NCI-H1105 treated with DMSO at 0.1 percent for 48 hours (cell line): ENCODE results near the gene FN1.

ENCODE experiments used
- DNase-seq: peaks from one replicate; lab custom pipeline; 2025; lab: John Stamatoyannopoulos, UW

FN1 gene

DNA sequence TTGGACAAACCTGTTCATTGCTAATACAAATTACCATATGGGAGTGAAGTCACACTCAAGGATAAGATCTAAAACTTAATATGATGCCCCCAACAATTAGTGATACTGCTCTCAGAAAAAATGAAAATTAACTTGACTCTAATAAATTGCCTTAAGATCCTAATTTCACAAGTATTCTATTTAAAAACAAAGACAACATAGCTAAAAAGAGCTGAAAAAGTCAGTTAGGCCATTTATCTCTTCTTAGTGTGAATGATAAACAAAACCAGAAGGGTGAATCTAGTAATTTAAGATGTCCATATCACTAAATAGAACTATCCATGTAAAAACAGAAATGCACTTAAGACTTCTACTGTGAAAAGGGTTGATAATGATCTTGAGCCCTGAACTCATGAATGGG is 53.4 kb downstream of the FN1 start:
- no peak for DNase-seq

DNA sequence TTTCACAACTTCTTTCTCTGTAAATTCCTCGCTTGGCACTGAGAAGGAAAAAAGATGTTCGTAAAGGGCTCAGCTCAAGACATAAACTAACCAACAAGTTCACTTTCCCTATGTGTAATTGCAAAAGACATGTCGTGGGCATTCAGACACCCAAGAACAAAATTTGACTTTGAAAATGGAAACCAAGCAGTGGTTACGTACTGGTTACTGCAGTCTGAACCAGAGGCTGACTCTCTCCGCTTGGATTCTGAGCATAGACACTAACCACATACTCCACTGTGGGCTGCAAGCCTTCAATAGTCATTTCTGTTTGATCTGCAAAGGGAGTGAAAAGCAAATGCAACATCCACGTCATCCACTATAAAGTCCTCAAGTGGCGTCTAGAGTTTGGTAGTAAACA is 53.9 kb downstream of the FN1 start:
- no peak for DNase-seq

DNA sequence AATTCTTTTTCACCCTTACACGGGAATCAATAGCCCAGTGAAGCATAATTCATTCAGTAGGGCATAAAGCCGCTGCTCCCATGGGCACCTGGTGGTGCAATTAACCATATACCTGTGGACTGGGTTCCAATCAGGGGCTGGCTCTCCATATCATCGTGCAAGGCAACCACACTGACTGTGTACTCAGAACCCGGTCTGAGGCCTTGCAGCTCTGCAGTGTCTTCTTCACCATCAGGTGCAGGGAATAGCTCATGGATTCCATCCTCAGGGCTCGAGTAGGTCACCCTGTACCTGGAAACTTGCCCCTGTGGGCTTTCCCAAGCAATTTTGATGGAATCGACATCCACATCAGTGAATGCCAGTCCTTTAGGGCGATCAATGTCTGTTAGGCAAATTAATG is 55.2 kb downstream of the FN1 start:
- DNase-seq: no peak

DNA sequence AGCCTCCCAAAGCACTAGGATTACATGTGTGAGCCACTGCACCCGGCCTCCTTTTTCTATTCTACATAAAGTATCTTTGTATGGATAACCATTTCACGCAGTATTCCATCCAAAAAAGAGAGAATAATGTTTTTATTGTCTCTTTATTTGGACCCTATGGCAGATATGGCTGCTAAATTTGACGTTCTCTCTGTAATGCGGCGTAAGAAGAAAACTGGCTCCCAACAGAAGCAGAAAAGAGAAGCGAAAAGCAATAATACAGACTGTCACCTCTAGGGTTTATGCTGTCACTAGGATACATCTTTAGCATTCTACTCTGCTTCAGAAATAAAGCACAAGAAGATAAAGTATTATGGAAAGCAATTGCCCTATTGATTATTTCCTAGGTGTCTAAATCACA is 55.9 kb downstream of the FN1 start:
- DNase-seq: no peak

DNA sequence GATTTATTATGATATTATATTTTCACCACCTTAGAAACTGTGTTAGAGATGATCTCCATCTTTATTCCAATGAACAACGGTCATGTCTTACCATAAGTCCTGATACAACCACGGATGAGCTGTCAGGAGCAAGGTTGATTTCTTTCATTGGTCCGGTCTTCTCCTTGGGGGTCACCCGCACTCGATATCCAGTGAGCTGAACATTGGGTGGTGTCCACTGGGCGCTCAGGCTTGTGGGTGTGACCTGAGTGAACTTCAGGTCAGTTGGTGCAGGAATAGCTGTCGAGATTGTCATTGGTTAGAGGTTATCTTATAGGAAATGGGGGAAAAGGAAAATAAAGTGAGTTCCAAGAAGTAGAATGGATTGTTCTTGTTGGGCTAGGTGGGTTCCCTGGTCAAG is 56.8 kb downstream of the FN1 start:
- no peak for DNase-seq

DNA sequence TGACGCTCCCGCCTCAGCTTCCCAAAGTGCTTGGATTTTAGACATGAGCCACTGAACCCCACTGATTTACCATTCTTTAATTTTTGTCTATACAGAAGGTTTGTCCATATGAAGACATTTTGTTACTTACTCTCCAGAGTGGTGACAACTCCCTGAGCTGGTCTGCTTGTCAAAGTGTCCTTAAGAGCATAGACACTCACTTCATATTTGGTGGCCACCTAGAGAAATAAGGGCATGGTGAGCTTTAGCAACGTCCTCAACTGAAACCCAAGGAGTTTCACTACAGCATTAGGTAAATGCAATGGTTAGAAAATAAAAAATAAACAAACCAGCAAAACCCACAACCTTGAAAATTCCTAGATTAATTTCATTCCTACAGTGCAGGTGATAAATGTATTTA is 57.8 kb downstream of the FN1 start:
- no peak for DNase-seq

DNA sequence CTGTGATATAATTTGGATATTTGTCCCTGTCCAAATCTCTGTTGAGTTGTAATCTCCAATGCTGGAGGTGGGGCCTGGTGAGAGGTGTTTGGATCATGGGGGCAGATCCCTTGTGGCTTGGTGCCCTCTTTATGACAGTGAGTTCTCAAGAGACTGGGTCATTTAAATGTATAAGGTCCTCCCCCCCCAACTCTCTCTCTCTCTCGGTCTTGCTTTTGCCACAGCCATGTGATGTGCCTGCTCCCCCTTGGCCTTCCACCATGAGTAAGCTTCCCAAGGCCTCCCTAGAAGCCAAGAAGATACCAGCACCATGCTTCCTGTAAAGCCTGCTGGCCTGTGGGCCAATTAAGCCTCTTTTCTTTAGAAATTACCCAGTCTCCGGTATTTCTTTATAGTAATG is 58.6 kb downstream of the FN1 start:
- DNase-seq: no peak

DNA sequence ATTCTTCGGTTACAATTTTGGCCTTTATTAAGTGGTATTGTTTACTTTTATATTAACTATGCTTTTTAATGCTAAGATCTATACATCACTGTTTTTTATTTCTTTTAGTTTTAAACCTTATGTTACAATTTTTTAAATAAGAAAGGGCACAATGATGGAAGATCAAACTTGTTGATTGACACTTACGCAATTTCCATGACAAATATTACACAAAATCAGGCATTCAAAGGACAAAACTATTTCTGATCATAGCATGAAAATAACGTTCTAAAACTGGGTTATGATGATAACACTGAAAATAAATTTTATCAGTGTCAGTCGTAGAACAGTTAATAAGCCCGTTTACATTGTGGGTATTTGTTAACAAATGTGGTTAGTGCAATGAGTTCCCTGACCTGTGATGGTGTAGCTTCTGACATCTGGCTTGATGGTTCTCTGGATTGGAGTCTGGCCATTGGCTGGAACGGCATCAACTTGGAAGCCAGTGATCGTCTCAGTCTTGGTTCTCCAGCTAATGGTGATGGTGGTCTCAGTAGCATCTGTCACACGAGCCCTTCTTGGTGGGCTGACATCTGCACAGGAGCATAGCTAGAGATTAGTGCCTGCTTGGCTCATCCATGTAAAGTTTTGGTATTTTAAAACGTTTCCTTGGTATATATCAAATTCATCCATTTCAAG is 59.6 kb downstream of the FN1 start:
- DNase-seq: no peak

DNA sequence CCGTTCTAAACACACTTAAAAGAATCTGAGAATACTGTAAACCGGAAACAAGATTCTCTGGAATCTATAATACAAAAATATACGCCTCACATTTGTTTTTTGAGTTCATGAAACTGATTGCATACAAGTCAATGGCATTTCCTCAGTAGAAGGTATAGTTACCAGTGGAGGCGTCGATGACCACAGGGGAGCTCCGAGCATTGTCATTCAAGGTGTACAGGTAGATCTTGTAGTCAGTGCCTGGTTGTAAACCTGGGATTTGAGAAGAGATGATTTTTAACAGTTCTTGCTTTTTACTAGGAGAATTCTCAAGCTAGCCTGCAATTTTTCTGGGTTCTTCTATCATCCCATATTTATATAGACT is 60.4 kb downstream of the FN1 start:
- DNase-seq: no peak

DNA sequence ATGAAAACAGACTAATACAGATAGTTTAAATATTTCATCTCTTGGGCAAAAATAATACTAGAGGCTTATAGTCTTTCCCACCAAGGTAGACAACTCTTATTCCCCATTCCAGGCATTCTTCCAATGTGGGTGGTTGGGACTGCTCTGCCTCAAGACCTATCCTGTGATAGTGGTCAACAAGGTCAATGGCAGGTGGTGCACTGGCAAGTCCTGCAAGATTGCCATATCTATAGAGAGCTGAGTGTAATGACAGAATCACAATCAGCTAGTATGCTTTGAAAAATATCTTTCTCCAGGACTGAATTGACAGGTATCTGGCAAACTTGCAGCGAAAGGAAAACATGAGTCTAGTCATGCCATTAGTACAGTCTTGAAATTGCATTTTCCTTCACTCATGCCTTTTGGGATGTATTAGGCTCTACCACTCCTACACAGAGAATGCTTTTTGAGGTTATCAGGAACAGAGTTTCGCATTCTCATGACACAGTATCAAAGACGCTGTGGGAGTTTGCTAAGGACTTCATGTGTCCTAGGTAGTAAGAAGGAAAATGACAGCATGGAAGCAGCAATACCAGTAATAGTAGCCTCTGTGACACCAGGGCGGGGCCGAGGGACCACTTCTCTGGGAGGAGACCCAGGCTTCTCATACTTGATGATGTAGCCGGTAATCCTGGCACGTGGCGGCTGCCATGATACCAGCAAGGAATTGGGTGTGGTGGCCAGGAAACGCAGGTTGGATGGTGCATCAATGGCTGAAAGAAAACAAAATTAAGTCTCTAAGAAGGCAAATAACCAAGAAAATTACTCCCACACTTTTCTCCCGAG is 61.0 kb downstream of the FN1 start:
- no peak for DNase-seq

DNA sequence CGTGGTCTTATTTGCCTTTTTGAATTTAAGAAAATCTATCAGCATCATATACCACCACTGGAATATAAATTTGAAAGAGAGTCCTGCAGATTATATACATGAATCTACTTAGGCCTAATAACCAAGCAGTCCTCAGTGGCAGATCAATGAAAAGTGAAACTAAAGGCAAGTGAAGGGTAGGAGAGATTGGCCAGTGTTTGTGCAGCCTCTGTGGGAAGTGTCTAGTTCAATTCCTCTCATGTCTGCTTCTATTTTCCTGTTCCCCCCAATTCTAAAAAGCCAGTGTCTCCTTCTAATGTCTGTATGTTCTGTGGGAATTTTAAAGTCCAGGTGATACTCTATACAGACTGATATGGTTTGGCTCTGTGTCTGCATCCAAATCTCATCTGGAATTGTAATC is 61.9 kb downstream of the FN1 start:
- no peak for DNase-seq

DNA sequence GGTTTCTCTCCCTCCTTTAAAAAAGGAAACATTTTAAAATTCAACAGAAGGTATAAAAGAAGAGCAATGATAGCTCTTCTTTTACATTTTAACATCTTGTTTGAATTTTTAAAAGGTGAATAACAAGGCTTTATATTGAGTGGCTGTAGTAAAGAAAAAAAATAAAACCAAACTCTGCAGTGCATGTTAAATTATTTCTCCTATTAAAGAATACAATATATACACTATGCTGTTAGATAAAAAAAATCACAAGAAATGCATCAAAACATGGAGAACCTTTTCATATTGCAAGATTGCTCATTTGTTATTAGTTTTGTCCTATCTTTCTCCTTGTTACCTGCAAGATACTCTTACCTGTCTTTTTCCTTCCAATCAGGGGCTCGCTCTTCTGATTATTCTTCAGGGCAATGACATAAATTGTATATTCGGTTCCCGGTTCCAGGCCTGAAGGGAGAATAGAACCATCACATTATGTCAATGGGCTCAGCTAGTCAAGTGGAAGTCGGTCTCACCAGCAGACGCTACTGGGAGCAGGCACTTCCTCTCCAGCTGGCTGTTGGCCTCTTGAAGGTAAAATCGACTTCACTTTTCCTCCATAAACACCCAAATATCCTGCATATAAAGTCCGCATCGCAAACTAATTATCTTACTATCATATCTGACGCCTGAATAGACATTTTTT is 62.8 kb downstream of the FN1 start:
- no peak for DNase-seq

DNA sequence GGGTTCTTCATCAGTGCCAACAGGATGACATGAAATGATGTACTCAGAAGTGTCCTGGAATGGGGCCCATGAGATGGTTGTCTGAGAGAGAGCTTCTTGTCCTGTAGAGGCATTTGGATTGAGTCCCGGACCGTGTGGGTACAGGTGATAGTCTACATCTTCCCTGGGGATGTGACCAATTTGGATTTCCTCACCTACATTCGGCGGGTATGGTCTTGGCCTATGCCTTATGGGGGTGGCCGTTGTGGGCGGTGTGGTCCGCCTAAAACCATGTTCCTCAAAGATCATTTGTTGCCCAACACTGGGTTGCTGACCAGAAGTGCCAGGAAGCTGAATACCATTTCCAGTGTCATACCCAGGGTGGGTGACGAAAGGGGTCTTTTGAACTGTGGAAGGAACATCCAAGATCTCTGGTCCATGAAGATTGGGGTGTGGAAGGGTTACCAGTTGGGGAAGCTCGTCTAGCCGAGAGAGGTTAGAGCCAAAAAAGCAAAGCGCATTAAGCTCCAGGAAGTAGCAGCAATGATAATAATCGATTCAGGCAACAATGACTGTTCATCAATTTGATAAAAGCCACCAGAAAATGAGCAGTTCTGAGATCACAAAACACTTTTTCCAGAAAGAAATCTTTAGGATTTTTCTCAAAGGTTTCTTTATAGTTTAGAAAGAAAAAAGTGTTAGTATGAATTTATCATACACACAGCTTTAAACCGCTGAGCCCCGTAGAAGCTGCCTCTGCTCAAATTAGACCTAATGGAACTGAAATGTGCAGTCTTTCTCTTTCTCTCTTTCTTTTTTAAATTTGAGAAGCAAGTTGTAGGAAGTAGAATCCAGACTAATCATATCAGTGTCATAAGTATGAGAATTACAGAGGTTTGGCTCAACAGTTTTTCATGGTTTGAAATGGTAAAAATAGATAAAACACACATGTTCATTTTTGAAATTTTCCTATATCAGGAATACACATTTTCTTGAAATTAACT is 63.7 kb downstream of the FN1 start:
- DNase-seq: no peak

DNA sequence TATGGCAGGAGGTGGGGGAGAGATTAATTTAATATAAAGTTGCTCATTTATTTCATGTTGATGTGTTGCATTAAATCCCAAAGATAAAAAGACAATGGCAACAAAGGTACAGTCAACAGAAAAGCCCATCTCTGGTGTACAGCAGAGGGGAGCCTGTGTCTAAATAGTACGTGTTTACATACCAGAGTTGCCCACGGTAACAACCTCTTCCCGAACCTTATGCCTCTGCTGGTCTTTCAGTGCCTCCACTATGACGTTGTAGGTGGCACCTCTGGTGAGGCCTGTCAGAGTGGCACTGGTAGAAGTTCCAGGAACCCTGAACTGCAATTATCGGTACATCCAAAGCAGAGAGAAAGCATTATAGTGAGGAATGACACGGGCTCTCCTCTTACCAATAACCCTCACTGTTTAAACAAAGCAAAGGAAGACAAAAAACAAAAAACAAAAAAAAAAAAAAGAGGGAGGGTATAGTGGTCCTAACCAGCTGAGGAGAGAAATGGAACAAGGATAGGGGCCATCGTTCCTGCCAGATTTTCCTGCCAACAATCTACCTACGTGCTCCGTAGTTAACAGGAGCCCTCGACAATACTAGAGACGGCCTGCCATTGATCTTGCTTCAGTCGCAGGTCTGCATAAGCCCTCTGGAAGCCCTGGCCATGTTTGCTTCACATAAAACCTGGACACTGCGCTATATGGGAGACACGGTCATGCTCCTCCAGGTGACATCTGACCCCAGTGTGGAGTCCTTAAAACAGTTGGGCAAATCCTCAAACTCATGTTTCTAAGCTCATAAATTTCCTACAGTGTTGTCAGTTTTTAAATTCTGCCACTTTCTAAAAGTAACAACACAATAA is 65.5 kb downstream of the FN1 start:
- DNase-seq: no peak

DNA sequence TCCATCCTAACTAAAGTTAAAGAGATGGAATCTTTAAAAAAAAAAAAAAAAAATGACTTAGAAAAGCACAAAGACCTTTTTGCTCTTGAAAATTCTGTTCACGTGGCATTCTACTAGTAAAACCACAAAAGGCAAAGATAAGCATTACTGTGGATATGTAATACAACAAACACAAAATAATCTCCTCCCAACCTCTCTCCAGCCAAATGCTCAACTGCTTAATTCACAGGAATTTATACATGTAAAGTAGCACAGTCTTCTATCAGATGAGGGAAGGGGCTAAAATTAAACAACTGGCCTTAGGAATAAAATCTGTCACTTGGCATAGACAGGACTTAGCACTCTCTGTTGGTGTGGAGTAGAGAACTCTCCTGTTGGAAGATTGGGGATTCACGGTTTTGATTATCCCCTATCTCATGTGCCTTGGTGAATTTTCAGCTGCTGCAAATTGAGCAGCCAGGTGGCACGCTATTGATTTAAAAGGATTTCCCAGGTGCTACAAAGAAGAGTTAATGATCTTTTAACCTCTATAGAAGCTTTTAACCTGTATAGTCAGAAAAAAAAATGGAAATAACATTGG is 66.6 kb downstream of the FN1 start:
- DNase-seq: no peak

DNA sequence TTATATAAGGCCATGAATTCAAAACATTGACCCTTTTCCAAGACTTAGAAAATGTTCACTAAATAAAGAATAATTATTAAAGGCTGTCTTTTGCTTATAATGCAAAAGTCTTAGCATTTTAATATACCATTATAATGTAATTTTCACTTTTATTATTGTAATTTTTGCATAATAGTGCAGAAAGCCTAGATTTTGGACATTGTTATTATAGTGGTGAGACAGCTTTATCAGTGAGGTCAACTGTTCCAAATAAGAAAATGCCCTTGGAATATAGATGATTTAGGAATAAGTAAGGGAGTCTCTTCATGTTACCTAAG is 67.4 kb downstream of the FN1 start:
- DNase-seq: no peak

DNA sequence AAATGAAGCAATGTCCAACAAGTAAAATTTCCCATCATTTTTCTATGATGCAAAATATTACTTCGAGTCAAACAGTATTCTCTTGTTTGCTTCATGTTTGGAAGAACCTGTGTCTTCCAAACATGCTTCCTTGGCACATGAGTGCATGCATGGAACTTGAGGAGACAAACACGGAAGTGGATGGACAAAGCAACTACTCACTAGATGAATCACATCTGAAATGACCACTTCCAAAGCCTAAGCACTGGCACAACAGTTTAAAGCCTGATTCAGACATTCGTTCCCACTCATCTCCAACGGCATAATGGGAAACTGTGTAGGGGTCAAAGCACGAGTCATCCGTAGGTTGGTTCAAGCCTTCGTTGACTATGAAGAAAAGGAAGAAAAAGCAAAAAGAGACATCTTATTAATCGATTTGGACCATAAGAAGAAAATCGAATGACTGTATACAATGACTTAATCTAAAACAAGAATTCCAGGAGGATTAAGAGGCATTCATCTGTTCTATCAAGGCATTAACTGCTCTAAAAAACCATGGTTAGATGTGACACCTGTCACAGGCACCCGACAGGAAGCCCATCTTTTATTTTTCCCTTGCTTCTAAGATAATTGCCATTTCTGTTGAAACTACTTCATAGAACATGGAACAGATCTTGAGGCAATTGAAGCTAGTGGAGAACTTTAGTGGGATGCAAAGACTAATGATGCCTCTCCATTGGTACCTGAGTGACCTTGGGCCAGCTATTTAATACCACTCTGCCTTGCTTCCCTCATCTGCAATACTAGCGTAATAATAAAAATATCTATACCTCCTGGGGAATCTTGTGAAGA is 68.0 kb downstream of the FN1 start:
- no peak for DNase-seq

DNA sequence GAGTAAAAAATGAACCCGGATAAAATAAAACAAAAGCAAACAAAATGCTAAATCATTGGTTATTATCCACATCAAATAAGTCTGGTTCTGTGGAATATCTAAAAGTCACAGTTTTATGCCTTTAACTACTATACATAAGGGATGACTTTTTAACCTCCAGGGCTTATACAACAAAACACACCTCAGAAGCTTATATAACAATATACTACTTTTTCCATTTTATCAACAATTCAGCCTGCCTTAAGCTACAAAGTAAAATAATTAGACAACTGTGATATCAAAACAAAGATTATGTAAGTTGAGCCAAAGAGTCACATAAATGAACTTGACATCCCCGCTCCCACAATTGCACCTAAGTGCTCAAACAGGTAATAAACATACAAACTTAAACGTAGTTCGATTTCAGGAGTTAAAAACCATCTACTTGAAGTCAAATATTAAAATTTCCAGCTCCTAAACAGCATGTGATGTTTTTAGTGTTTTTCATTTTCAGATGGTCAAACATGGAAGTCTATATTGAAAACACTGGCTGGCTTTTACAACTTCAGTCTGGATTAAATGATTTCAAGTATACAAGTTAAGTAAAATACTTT is 69.3 kb downstream of the FN1 start:
- no peak for DNase-seq

DNA sequence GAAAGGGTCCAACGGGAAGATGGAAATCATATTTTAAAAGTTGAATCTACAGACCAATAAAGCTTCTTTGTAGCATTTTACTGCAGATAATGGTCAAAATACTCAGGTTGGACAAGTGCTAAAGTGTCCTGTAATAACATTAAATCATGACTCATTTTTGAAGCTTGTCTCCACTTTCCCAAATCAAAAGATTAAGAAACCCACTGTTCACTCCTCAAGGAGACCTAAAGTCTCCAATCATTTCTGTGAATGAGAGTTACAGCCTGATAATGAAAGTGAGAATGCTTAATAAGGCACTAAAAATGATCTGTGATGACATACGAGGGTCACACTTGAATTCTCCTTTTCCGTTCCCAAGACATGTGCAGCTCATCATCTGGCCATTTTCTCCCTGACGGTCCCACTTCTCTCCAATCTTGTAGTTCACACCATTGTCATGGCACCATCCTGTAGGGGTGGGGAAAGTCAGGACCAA is 70.6 kb downstream of the FN1 start:
- DNase-seq: no peak
